Measurements from ENCODE around the gene PCLO.
"Not testable (repeated sequence)": the region's sequence is repeated elsewhere in the genome, so short reads cannot be mapped to it uniquely, and the experiment has no call there.

PCLO gene

GRCh38 chr7:82897500-82897899 lies 265.2 kb downstream of the PCLO start:
- no peak for TF ChIP-seq CTCF (IDR thresholded peaks at IDR 0.05)

GRCh38 chr7:82894341-82894740 lies 268.3 kb downstream of the PCLO start:
- not testable (repeated sequence) for H3K9ac ChIP-seq; H3K4me2 ChIP-seq (ENCODE audit: low read length); H2AFZ ChIP-seq; H3K27ac ChIP-seq; H3K79me2 ChIP-seq; H3K27me3 ChIP-seq (ENCODE audit: control insufficient read depth, insufficient read depth, low read length); H3K4me3 ChIP-seq (ENCODE audit: low read depth, low read length); H3K36me3 ChIP-seq (ENCODE audit: control insufficient read depth, insufficient read depth, low read length); H3K9me3 ChIP-seq (ENCODE audit: control insufficient read depth, low read length); H3K4me1 ChIP-seq

More at GRCh38 chr7:82897500-82897899, 265.2 kb downstream of the PCLO start:
- Histone ChIP-seq H3K27me3 (ENCODE audit: control insufficient read depth, insufficient read depth, low read length) (no peaks in the 10 kb centered on the region), H3K79me2 (no peaks in the 10 kb centered on the region), H3K27ac (no peak overlapping the region), H3K9me3 (ENCODE audit: control insufficient read depth, low read length) (no peaks in the 10 kb centered on the region), H3K9ac (no peak overlapping the region), H3K4me2 (ENCODE audit: low read length) (no peak overlapping the region), H2AFZ (no peak overlapping the region), H3K4me1 (no peaks in the 10 kb centered on the region), H3K4me3 (ENCODE audit: low read depth, low read length) (no peak overlapping the region), H3K36me3 (ENCODE audit: control insufficient read depth, insufficient read depth, low read length) (no peaks in the 10 kb centered on the region)

- no peak for TF ChIP-seq CTCF (IDR thresholded peaks at IDR 0.05)
- no peak overlapping the region for H3K27ac ChIP-seq
Measured at GRCh38 chr7:82886324-82886723, 276.4 kb downstream of the PCLO start.

GRCh38 chr7:82865856-82866255 lies 296.8 kb downstream of the PCLO start:
- Histone ChIP-seq H3K4me2 (ENCODE audit: low read length) (no peak overlapping the region), H3K27ac (no peak overlapping the region), H3K4me1 (no peaks in the 10 kb centered on the region), H3K79me2 (no peaks in the 10 kb centered on the region), H2AFZ (no peak overlapping the region), H3K36me3 (ENCODE audit: control insufficient read depth, insufficient read depth, low read length) (no peaks in the 10 kb centered on the region), H3K27me3 (ENCODE audit: control insufficient read depth, insufficient read depth, low read length) (no peaks in the 10 kb centered on the region), H3K9me3 (ENCODE audit: control insufficient read depth, low read length) (no peaks in the 10 kb centered on the region), H3K4me3 (ENCODE audit: low read depth, low read length) (no peak overlapping the region), H3K9ac (no peak overlapping the region)
- TF ChIP-seq CTCF (IDR thresholded peaks at IDR 0.05): no peak

More at GRCh38 chr7:82886324-82886723, 276.4 kb downstream of the PCLO start:
- H3K4me2 ChIP-seq (ENCODE audit: low read length): no peak overlapping the region
- no peak overlapping the region for H3K4me3 ChIP-seq (ENCODE audit: low read depth, low read length)
- no peak overlapping the region for H2AFZ ChIP-seq
- no peaks in the 10 kb centered on the region for H3K79me2 ChIP-seq
- H3K9ac ChIP-seq: no peak overlapping the region
- H3K27me3 ChIP-seq (ENCODE audit: control insufficient read depth, insufficient read depth, low read length): no peaks in the 10 kb centered on the region
- no peaks in the 10 kb centered on the region for H3K4me1 ChIP-seq
- no peaks in the 10 kb centered on the region for H3K9me3 ChIP-seq (ENCODE audit: control insufficient read depth, low read length)
- no peaks in the 10 kb centered on the region for H3K36me3 ChIP-seq (ENCODE audit: control insufficient read depth, insufficient read depth, low read length)

GRCh38 chr7:82859106-82859850 lies 303.4 kb downstream of the PCLO start:
- Histone ChIP-seq H3K4me2 (ENCODE audit: low read length) (no peak overlapping the region), H2AFZ (no peak overlapping the region), H3K4me1 (no peaks in the 10 kb centered on the region), H3K9me3 (ENCODE audit: control insufficient read depth, low read length) (no peaks in the 10 kb centered on the region), H3K27me3 (ENCODE audit: control insufficient read depth, insufficient read depth, low read length) (no peaks in the 10 kb centered on the region), H3K79me2 (no peaks in the 10 kb centered on the region), H3K27ac (no peak overlapping the region), H3K4me3 (ENCODE audit: low read depth, low read length) (no peak overlapping the region), H3K9ac (no peak overlapping the region), H3K36me3 (ENCODE audit: control insufficient read depth, insufficient read depth, low read length) (no peaks in the 10 kb centered on the region)
- TF ChIP-seq CTCF (IDR thresholded peaks at IDR 0.05): no peak
